ENCODE results near the gene DIRAS1. TPM values are rescaled to one million over a fixed set of nuclear protein-coding genes. Genes with fewer than 3 reads are reported as not detected.

The DIRAS1 gene
- 3.6 TPM for polyA plus RNA-seq (ENCODE audit: insufficient read length)
- long read RNA-seq, donor 1, partial matches to known transcripts, result 0 of 2 reads
- long read RNA-seq, donor 1, other reads (novel, unspliced or antisense), result 0 of 2 reads
- long read RNA-seq, donor 2, partial matches to known transcripts, result 0 of 2 reads
- long read RNA-seq, donor 2, other reads (novel, unspliced or antisense), result 0 of 2 reads
- long read RNA-seq, donor 3, result 0 reads
- long read RNA-seq, donor 4, result 0 reads
- long read RNA-seq, donor 5, partial matches to known transcripts, result 0 of 2 reads
- long read RNA-seq, donor 5, other reads (novel, unspliced or antisense), result 0 of 2 reads
- long read RNA-seq, donor 6, partial matches to known transcripts, result 0 of 1 reads
- long read RNA-seq, donor 6, other reads (novel, unspliced or antisense), result 0 of 1 reads
- long read RNA-seq, donor 7, partial matches to known transcripts, result 0 of 2 reads
- long read RNA-seq, donor 7, other reads (novel, unspliced or antisense), result 0 of 2 reads
- long read RNA-seq, donor 8, result 0 reads

- DNase-seq, result no peak
Observed at GRCh38 chr19:2720777-2721569, at the start of gene DIRAS1. DIRAS1 (minus strand) TSS chr19:2721372; CDS start chr19:2717806, 3,566 bp downstream.

GRCh38 chr19:2770055-2771013 lies 49.2 kb upstream of the DIRAS1 start:
- no peak for DNase-seq

- DNase-seq, result no peak
Observed at GRCh38 chr19:2769218-2769617, 48.0 kb upstream of the DIRAS1 start.

GRCh38 chr19:2768365-2769132 lies 47.4 kb upstream of the DIRAS1 start:
- DNase-seq, result no peak

GRCh38 chr19:2767688-2768087 lies 46.5 kb upstream of the DIRAS1 start:
- DNase-seq, result no peak

GRCh38 chr19:2766594-2767372 lies 45.6 kb upstream of the DIRAS1 start:
- DNase-seq, result no peak

GRCh38 chr19:2765376-2765775 lies 44.2 kb upstream of the DIRAS1 start:
- DNase-seq, result no peak

- no peak for DNase-seq
Observed at GRCh38 chr19:2764945-2765344, 43.8 kb upstream of the DIRAS1 start.

- DNase-seq, result no peak
Observed at GRCh38 chr19:2763687-2764086, 42.5 kb upstream of the DIRAS1 start.

- DNase-seq, result no peak
Observed at GRCh38 chr19:2762783-2763496, 41.8 kb upstream of the DIRAS1 start.

- DNase-seq, result no peak
Observed at GRCh38 chr19:2761876-2762782, 41.0 kb upstream of the DIRAS1 start.

GRCh38 chr19:2761309-2761677 lies 40.1 kb upstream of the DIRAS1 start:
- no peak for DNase-seq

GRCh38 chr19:2759965-2760364 lies 38.8 kb upstream of the DIRAS1 start:
- DNase-seq, result no peak

GRCh38 chr19:2759362-2759761 lies 38.2 kb upstream of the DIRAS1 start:
- DNase-seq, result no peak

- DNase-seq, result no peak
Observed at GRCh38 chr19:2758601-2759313, 37.6 kb upstream of the DIRAS1 start.

- no peak for DNase-seq
Observed at GRCh38 chr19:2756921-2757881, 36.0 kb upstream of the DIRAS1 start.

- no peak for DNase-seq
Observed at GRCh38 chr19:2756477-2756876, 35.3 kb upstream of the DIRAS1 start.

Data from left kidney (tissue), 8 donors.